Measurements from ENCODE around the gene LARP1B. TPM values are rescaled to one million over a fixed set of nuclear protein-coding genes. Genes with fewer than 3 reads are reported as not detected.

The LARP1B gene
- total and polyA plus RNA-seq, 2 of the 8 experiments (the other 6 are each of a cell fraction or from before 2014, with no cell fraction given) = 10.6 to 47.0 TPM

- TF ChIP-seq EZH2 (IDR thresholded peaks at IDR 0.05; ENCODE audit: low read depth, low read length, severe bottlenecking) = no peak
Measured at GRCh38 chr4:128161138-128161537, 100.0 kb downstream of the LARP1B start (continued).

Measured in H1 (cell line).